ENCODE measurements around the gene VIPR2. TPM values are rescaled to one million over a fixed set of nuclear protein-coding genes. Genes with fewer than 3 reads are reported as not detected.
"Not testable (repeated sequence)": the region's sequence is repeated elsewhere in the genome, so short reads cannot be mapped to it uniquely, and the experiment has no call there.

VIPR2 gene
- total and polyA plus RNA-seq, 8 donors: 3.7 to 13.7 (median 10.6) TPM

DNA sequence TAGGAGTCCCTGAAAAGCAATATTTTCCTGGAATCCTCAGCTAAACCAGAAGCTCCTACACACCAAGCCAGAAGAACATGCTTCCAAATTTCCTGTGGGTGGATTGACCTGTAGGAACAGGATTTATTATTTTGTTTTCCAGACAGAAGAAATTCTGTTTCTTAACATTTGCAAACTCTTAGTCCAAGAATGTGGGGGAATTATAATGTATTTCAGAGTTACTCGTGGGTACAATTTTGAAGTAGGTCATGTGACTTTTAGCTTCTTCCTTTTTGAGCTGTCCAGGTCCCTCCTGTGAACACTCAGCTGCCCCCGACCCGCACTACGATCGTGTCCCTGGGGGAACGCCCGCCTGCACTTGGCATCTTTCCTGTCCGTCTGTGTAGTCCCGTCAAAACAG is 27.7 kb upstream of the VIPR2 start:
- no peak overlapping the region for H3K27ac ChIP-seq
- no peak overlapping the region for H3K4me3 ChIP-seq
- H3K27me3 ChIP-seq: no peaks in the 10 kb centered on the region
- FAIRE-seq: no peak
- H3K36me3 ChIP-seq: no peaks in the 10 kb centered on the region
- intact Hi-C loops (cut with DNase I): no loop called here
- no peak for DNase-seq
- no peaks in the 10 kb centered on the region for H3K4me1 ChIP-seq
- WGBS, 2 donors: 74 to 87% methylated on average over 9 of the region's 9 CpGs
- no peaks in the 10 kb centered on the region for H3K9me3 ChIP-seq
- TF ChIP-seq, protein P1, sequence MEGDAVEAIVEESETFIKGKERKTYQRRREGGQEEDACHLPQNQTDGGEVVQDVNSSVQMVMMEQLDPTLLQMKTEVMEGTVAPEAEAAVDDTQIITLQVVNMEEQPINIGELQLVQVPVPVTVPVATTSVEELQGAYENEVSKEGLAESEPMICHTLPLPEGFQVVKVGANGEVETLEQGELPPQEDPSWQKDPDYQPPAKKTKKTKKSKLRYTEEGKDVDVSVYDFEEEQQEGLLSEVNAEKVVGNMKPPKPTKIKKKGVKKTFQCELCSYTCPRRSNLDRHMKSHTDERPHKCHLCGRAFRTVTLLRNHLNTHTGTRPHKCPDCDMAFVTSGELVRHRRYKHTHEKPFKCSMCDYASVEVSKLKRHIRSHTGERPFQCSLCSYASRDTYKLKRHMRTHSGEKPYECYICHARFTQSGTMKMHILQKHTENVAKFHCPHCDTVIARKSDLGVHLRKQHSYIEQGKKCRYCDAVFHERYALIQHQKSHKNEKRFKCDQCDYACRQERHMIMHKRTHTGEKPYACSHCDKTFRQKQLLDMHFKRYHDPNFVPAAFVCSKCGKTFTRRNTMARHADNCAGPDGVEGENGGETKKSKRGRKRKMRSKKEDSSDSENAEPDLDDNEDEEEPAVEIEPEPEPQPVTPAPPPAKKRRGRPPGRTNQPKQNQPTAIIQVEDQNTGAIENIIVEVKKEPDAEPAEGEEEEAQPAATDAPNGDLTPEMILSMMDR (IDR thresholded peaks at IDR 0.05): no peak
- ATAC-seq: no peak

DNA sequence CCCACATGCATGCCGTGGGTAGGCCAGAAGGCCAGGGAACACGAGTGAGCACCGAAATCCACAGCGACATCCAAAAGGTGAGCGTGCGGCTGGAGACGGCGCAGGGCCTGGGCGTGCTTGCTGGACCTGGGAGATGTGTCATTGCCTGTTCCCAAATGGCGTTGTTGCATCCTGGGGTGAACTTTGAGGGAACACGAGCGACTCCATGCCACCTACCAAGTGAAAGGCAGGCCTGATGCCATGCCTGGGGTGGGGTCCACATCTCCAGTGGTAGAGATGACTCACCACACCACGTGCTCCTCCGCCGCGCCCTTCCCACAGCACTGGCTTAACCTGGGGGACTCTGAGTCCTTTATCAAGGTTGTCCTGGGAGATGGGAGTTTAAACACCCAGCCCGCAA is 24.7 kb upstream of the VIPR2 start:
- FAIRE-seq (no peak), DNase-seq (no peak), ATAC-seq (no peak)
- intact Hi-C loops (cut with DNase I): no loop called here
- no peaks in the 10 kb centered on the region for H3K4me1 ChIP-seq
- no peaks in the 10 kb centered on the region for H3K9me3 ChIP-seq
- no peaks in the 10 kb centered on the region for H3K27me3 ChIP-seq
- TF ChIP-seq, protein P1 (IDR thresholded peaks at IDR 0.05): no peak
- H3K4me3 ChIP-seq: no peak overlapping the region
- no peak overlapping the region for H3K27ac ChIP-seq
- H3K36me3 ChIP-seq: no peaks in the 10 kb centered on the region
- 86 to 88% methylated on average over 17 of the region's 17 CpGs for WGBS, 2 donors

DNA sequence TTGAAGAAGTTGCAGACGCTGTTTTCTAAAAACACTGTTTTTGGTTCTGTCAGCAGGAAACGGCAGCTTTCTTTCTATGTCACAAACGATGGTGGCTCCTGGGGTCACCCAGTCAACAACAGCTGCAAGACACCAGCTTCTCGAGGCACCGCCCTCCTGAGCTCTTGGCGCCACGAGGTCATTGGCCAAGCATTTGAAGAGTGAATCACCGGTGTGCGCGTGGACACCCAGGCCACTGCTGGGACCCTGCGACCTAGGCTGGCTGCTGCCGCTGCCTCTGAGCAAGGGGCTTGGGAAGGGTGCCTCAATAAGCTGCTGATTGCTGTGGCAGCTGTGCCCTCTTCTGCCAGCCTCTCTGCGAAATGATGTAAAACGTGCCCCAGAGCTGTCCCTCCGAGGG is 22.5 kb upstream of the VIPR2 start:
- 81 to 86% methylated on average over 15 of the region's 15 CpGs for WGBS, 2 donors
- Histone ChIP-seq H3K4me3 (no peak overlapping the region), H3K36me3 (no peaks in the 10 kb centered on the region), H3K4me1 (no peaks in the 10 kb centered on the region), H3K27me3 (no peaks in the 10 kb centered on the region), H3K9me3 (no peaks in the 10 kb centered on the region), H3K27ac (no peak overlapping the region)
- no peak for FAIRE-seq
- no peak for DNase-seq
- intact Hi-C loops (cut with DNase I): no loop called here
- ATAC-seq: no peak
- TF ChIP-seq, protein P1 (IDR thresholded peaks at IDR 0.05): no peak

DNA sequence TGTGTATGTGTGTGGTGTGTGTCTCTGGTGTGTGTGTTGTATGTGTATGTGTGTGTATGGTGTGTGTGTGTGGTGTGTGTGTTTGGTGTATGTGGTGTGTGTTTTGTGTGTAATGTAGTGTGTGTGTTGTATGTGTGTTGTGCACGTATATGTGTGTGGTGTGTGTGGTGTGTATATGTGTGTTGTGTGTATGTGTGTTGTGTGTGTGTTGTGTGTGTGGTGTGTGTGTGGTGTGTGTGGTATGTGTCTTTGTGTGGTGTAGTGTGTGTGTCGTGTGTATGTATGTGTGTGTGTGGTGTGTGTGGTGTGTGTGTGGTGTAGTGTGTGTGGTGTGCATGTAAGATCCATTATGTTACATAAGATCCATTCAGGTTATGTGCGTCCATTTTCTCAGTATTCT is 21.9 kb upstream of the VIPR2 start:
- H3K27ac ChIP-seq: no peak overlapping the region
- TF ChIP-seq, protein P1 (IDR thresholded peaks at IDR 0.05): no peak
- FAIRE-seq (no peak), ATAC-seq (no peak), DNase-seq (no peak)
- H3K4me1 ChIP-seq: no peaks in the 10 kb centered on the region
- intact Hi-C loops (cut with DNase I): no loop called here
- WGBS, 2 donors: 57 to 59% methylated on average over 3 of the region's 3 CpGs
- H3K9me3 ChIP-seq: no peaks in the 10 kb centered on the region
- H3K4me3 ChIP-seq: no peak overlapping the region
- H3K36me3 ChIP-seq: no peaks in the 10 kb centered on the region
- H3K27me3 ChIP-seq: no peaks in the 10 kb centered on the region

DNA sequence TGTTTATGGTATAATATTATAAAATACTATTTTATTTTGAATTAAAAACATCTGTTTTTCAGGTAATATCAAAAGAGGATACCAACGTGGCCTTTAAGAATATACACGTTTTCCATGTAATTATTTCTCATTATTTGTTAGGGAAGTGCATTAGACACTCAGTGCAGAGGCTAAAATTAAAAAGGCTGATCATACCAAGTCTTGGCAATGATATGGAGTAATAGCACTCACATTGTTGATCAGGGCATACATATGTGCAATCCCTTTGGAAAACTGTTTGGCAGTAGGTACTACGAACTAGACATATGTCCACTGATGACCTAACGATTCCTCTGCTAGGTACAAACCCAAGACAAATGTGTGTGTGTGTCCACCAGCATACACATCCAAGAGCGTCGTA is 20.7 kb upstream of the VIPR2 start:
- Histone ChIP-seq H3K36me3 (no peaks in the 10 kb centered on the region), H3K4me3 (no peak overlapping the region), H3K27ac (no peak overlapping the region), H3K4me1 (no peaks in the 10 kb centered on the region), H3K27me3 (no peaks in the 10 kb centered on the region), H3K9me3 (no peaks in the 10 kb centered on the region)
- TF ChIP-seq, protein P1 (IDR thresholded peaks at IDR 0.05): no peak
- 77 to 89% methylated on average over 6 of the region's 6 CpGs for WGBS, 2 donors
- DNase-seq (no peak), ATAC-seq (no peak), FAIRE-seq (no peak)
- intact Hi-C loops (cut with DNase I): no loop called here

DNA sequence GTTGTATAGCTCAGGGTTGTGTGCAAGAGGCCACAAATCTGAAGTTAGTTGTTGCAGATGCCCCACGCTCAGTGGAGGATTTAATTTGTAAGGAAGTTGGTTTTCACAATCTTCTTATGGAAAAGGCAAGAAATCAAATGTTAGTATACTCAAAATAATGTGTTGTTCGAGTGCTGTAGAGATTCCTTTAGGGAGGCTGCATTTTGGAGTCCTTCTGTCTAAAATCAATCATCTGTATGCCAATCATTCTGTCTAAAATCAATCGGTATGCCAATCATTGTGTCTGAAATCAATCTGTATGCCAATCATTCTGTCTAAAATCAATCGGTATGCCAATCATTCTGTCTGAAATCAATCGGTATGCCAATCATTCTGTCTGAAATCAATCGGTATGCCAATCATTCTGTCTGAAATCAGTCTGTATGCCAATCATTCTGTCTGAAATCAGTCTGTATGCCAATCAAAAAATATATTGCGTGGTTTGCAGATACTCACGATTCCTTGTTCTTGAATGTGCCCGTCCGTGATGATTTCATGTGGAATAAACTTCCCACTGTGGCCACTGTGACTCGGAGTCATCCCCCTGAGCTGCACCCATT is 19.1 kb upstream of the VIPR2 start:
- H3K4me1 ChIP-seq; H3K27ac ChIP-seq; H3K9me3 ChIP-seq; DNase-seq; H3K27me3 ChIP-seq; FAIRE-seq; H3K4me3 ChIP-seq; intact Hi-C loops (cut with DNase I); ATAC-seq; H3K36me3 ChIP-seq: not testable (repeated sequence)
- 76 to 78% methylated on average over 8 of the region's 11 CpGs for whole genome bisulfite sequencing, 2 donors

DNA sequence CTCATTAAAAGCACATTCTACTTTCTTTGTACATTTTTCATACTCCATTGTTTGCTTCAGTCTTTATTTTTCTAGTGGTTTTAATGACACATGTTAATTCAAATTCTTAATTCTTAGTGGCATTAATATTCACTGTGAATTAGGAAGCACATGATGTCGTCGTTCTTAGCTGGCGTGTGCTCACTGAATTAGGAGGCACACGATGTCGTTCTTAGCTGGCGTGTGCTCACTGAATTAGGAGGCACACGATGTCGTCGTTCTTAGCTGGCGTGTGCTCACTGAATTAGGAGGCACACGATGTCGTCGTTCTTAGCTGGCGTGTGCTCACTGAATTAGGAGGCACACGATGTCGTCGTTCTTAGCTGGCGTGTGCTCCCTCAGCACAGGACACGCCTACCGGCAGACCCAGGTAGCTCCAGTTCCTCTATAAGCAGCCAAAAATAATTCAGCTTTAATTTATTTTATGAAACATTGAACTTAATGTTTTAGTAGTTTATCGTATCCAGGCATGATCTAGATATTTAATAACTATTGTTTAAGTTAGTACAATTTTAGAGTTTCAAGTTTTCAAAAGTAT is 17.5 kb upstream of the VIPR2 start:
- 77 to 87% methylated on average over 18 to 21 of the region's 21 CpGs for WGBS, 2 donors
- H3K36me3 ChIP-seq; H3K9me3 ChIP-seq; H3K4me3 ChIP-seq; intact Hi-C loops (cut with DNase I); H3K4me1 ChIP-seq; FAIRE-seq; ATAC-seq; DNase-seq; H3K27ac ChIP-seq; H3K27me3 ChIP-seq: not testable (repeated sequence)
